ENCODE results near the gene NTM.

- TF ChIP-seq FOXM1 (IDR thresholded peaks at IDR 0.05; ENCODE audit: borderline replicate concordance) (no peak), LEF1 (IDR thresholded peaks at IDR 0.05; ENCODE audit: borderline replicate concordance) (no peak), BHLHE40 (IDR thresholded peaks at IDR 0.05; ENCODE audit: borderline replicate concordance) (no peak), SP1 (IDR thresholded peaks at IDR 0.05) (no peak), TARDBP (IDR thresholded peaks at IDR 0.05) (no peak), SUZ12 (IDR thresholded peaks at IDR 0.05) (no peak)
These were observed 163.6 kb downstream of the NTM start for GRCh38 chr11:131533998-131534397.
